ENCODE data around the gene DCTN3.

DNA sequence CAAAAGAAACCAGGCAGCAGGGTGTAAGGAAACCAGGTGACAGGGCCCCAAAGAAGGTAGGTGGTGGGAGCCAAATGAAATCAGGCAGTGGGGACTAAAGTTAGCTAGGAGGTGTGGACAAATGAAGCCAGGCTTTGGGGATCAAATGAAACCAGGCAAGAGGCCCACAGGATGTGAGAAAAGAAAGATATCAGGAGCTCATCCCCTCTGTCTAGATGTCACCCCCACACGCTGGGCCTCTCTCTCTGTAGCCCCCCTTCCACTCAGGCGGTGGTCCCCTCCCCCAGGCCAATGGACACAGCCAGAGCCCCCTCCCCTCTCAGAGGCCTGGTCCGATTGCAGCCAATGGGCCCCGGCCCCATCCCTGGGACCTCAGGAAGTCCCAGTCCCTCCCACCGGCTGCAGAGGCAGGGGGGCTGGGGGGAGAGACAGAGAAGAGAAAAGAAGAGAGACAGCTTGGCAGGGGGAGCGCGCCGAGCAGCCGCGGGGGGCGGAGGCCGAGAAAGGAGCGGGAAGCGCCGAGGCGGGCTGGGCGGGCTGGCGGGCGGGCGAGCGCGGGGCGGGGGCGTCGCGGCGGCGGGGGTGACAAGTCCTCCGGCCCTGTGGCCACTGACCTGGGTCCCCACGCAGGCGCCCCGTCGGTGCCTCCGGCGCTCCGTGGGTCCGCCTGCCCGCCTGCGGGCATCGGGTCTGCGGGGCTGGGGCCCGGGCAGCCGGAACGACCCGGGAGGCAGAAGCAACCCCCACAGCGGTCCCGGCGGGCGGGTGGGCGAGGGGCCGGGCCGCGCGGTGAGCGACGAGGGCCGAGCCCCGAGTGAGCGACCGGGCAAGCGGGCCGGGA, 42.7 kb downstream of the DCTN3 start:
- TF ChIP-seq ZNF423 (CRISPR knock-in tag; IDR thresholded peaks at IDR 0.05) (no peak), TCF7 (CRISPR knock-in tag; IDR thresholded peaks at IDR 0.05; ENCODE audit: low read depth) (no peak), ZNF396 (CRISPR knock-in tag; IDR thresholded peaks at IDR 0.05; ENCODE audit: borderline replicate concordance) (no peak), TEAD4 (CRISPR knock-in tag; IDR thresholded peaks at IDR 0.05) (no peak), NR2C2 (CRISPR knock-in tag; IDR thresholded peaks at IDR 0.05) (no peak), NFE2L1 (CRISPR knock-in tag; IDR thresholded peaks at IDR 0.05) (no peak), FOXP1 (CRISPR knock-in tag; IDR thresholded peaks at IDR 0.05; ENCODE audit: borderline replicate concordance) (no peak), ZNF138 (CRISPR knock-in tag; conservative IDR thresholded peaks at IDR 0.05) (no peak), ZNF219 (CRISPR knock-in tag; IDR thresholded peaks at IDR 0.05; ENCODE audit: borderline replicate concordance) (no peak)
- TF ChIP-seq, protein P1, sequence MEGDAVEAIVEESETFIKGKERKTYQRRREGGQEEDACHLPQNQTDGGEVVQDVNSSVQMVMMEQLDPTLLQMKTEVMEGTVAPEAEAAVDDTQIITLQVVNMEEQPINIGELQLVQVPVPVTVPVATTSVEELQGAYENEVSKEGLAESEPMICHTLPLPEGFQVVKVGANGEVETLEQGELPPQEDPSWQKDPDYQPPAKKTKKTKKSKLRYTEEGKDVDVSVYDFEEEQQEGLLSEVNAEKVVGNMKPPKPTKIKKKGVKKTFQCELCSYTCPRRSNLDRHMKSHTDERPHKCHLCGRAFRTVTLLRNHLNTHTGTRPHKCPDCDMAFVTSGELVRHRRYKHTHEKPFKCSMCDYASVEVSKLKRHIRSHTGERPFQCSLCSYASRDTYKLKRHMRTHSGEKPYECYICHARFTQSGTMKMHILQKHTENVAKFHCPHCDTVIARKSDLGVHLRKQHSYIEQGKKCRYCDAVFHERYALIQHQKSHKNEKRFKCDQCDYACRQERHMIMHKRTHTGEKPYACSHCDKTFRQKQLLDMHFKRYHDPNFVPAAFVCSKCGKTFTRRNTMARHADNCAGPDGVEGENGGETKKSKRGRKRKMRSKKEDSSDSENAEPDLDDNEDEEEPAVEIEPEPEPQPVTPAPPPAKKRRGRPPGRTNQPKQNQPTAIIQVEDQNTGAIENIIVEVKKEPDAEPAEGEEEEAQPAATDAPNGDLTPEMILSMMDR (IDR thresholded peaks at IDR 0.05), result no peak
- TF ChIP-seq, protein P2, sequence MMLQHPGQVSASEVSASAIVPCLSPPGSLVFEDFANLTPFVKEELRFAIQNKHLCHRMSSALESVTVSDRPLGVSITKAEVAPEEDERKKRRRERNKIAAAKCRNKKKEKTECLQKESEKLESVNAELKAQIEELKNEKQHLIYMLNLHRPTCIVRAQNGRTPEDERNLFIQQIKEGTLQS (CRISPR knock-in tag; conservative IDR thresholded peaks at IDR 0.05), result no peak
- TF ChIP-seq, protein P3, sequence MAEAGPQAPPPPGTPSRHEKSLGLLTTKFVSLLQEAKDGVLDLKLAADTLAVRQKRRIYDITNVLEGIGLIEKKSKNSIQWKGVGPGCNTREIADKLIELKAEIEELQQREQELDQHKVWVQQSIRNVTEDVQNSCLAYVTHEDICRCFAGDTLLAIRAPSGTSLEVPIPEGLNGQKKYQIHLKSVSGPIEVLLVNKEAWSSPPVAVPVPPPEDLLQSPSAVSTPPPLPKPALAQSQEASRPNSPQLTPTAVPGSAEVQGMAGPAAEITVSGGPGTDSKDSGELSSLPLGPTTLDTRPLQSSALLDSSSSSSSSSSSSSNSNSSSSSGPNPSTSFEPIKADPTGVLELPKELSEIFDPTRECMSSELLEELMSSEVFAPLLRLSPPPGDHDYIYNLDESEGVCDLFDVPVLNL (CRISPR knock-in tag; IDR thresholded peaks at IDR 0.05; ENCODE audit: borderline replicate concordance, low read depth), result no peak
- TF ChIP-seq, protein P4, sequence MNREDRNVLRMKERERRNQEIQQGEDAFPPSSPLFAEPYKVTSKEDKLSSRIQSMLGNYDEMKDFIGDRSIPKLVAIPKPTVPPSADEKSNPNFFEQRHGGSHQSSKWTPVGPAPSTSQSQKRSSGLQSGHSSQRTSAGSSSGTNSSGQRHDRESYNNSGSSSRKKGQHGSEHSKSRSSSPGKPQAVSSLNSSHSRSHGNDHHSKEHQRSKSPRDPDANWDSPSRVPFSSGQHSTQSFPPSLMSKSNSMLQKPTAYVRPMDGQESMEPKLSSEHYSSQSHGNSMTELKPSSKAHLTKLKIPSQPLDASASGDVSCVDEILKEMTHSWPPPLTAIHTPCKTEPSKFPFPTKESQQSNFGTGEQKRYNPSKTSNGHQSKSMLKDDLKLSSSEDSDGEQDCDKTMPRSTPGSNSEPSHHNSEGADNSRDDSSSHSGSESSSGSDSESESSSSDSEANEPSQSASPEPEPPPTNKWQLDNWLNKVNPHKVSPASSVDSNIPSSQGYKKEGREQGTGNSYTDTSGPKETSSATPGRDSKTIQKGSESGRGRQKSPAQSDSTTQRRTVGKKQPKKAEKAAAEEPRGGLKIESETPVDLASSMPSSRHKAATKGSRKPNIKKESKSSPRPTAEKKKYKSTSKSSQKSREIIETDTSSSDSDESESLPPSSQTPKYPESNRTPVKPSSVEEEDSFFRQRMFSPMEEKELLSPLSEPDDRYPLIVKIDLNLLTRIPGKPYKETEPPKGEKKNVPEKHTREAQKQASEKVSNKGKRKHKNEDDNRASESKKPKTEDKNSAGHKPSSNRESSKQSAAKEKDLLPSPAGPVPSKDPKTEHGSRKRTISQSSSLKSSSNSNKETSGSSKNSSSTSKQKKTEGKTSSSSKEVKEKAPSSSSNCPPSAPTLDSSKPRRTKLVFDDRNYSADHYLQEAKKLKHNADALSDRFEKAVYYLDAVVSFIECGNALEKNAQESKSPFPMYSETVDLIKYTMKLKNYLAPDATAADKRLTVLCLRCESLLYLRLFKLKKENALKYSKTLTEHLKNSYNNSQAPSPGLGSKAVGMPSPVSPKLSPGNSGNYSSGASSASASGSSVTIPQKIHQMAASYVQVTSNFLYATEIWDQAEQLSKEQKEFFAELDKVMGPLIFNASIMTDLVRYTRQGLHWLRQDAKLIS (CRISPR knock-in tag; IDR thresholded peaks at IDR 0.05; ENCODE audit: borderline replicate concordance), result no peak
- TF ChIP-seq, protein P5, sequence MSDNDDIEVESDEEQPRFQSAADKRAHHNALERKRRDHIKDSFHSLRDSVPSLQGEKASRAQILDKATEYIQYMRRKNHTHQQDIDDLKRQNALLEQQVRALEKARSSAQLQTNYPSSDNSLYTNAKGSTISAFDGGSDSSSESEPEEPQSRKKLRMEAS (CRISPR knock-in tag; IDR thresholded peaks at IDR 0.05), result no peak
